ENCODE data around the gene TMEM100. TPM values are rescaled to one million over a fixed set of nuclear protein-coding genes. Genes with fewer than 3 reads are reported as not detected.

Gene TMEM100
- polyA plus RNA-seq, 3 donors: not detected

DNA sequence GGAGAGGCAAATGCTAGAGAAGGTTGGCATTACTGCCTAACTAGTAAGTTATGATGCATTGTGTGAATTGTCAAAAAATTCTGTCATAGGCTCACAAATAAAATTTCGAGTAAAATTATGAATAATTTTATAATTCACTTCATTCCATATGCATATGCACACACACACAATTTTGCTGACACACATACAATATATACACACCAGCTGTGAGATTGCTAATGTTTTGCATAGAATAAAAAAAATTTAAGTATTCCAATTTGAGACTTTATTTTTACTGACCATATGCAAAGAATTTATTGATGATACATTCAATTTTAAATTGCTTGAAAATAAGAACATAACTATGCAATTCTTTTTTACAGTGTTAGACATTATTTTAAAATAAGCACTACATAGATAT is 6.8 kb upstream of the TMEM100 start:
- Mint-ChIP-seq H3K27me3 (ENCODE audit: low read depth in 3 of 3) (peaks cover 3 to 10% (median 3%) of the 10 kb centered on the region in 3 donors), H3K27ac (no peak overlapping the region), H3K4me3 (no peak overlapping the region), H3K36me3 (no peaks in the 10 kb centered on the region), H3K9me3 (no peaks in the 10 kb centered on the region), H3K4me1 (peaks cover 12% of the 10 kb centered on the region)
- no peaks in the 10 kb centered on the region for H3K27me3 ChIP-seq (ENCODE audit: control insufficient read depth in 2 of 2, insufficient read depth in 2 of 2, low read length in 2 of 2)
- no CpG with 5 or more reads among the region's 1 CpG for WGBS (ENCODE audit: insufficient coverage)
- H2AFZ ChIP-seq (ENCODE audit: insufficient read depth, low read depth, low read length, poor library complexity, severe bottlenecking): no peak overlapping the region
- no peak for DNase-seq
- no peak overlapping the region for H3K9ac ChIP-seq (ENCODE audit: insufficient read depth, low read length, poor library complexity, severe bottlenecking)
- H3K9me3 ChIP-seq (replicated peaks in 1 of 2; ENCODE audit: control insufficient read depth in 1 of 2, insufficient read depth in 1 of 2, low read length in 2 of 2): no peaks in the 10 kb centered on the region
- TF ChIP-seq, protein P1, sequence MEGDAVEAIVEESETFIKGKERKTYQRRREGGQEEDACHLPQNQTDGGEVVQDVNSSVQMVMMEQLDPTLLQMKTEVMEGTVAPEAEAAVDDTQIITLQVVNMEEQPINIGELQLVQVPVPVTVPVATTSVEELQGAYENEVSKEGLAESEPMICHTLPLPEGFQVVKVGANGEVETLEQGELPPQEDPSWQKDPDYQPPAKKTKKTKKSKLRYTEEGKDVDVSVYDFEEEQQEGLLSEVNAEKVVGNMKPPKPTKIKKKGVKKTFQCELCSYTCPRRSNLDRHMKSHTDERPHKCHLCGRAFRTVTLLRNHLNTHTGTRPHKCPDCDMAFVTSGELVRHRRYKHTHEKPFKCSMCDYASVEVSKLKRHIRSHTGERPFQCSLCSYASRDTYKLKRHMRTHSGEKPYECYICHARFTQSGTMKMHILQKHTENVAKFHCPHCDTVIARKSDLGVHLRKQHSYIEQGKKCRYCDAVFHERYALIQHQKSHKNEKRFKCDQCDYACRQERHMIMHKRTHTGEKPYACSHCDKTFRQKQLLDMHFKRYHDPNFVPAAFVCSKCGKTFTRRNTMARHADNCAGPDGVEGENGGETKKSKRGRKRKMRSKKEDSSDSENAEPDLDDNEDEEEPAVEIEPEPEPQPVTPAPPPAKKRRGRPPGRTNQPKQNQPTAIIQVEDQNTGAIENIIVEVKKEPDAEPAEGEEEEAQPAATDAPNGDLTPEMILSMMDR (IDR thresholded peaks at IDR 0.05): no peak
- no peaks in the 10 kb centered on the region for H4K20me1 ChIP-seq (ENCODE audit: insufficient read depth, low read length)
- intact Hi-C loops (cut with micrococcal nuclease): no loop called here
- H3K27ac ChIP-seq (ENCODE audit: low read depth in 1 of 2, low read length in 2 of 2): no peak overlapping the region
- no peak overlapping the region for H3K4me3 ChIP-seq (replicated peaks in 1 of 3; ENCODE audit: low read depth in 2 of 3, low read length in 3 of 3)
- no peak overlapping the region for H3K4me2 ChIP-seq (replicated peaks; ENCODE audit: extremely low read depth, low read length, poor library complexity, severe bottlenecking)
- H3K36me3 ChIP-seq (replicated peaks in 1 of 2; ENCODE audit: control insufficient read depth in 1 of 2, insufficient read depth in 2 of 2, low read length in 2 of 2): no peaks in the 10 kb centered on the region
- no peaks in the 10 kb centered on the region for H3K79me2 ChIP-seq (ENCODE audit: insufficient read depth, low read length)
- no peaks in the 10 kb centered on the region for H3K4me1 ChIP-seq (ENCODE audit: control insufficient read depth in 1 of 2, insufficient read depth in 2 of 2, low read length in 2 of 2)

- WGBS (ENCODE audit: insufficient coverage): 93% methylated on average over 5 of the region's 5 CpGs
- H3K4me1 Mint-ChIP-seq: peaks cover 12% of the 10 kb centered on the region
- intact Hi-C loops (cut with micrococcal nuclease): no loop called here
Measured at GRCh38 chr17:55728833-55729232, 6.2 kb upstream of the TMEM100 start.

More at GRCh38 chr17:55728833-55729232, 6.2 kb upstream of the TMEM100 start:
- no peaks in the 10 kb centered on the region for H3K4me1 ChIP-seq (ENCODE audit: control insufficient read depth in 1 of 2, insufficient read depth in 2 of 2, low read length in 2 of 2)
- no peak for DNase-seq
- no peak overlapping the region for H3K4me3 Mint-ChIP-seq
- no peaks in the 10 kb centered on the region for H4K20me1 ChIP-seq (ENCODE audit: insufficient read depth, low read length)
- no peaks in the 10 kb centered on the region for H3K36me3 ChIP-seq (replicated peaks in 1 of 2; ENCODE audit: control insufficient read depth in 1 of 2, insufficient read depth in 2 of 2, low read length in 2 of 2)
- no peaks in the 10 kb centered on the region for H3K36me3 Mint-ChIP-seq
- no peak overlapping the region for H2AFZ ChIP-seq (ENCODE audit: insufficient read depth, low read depth, low read length, poor library complexity, severe bottlenecking)
- H3K4me2 ChIP-seq (replicated peaks; ENCODE audit: extremely low read depth, low read length, poor library complexity, severe bottlenecking): no peak overlapping the region
- peaks cover 3 to 8% (median 7%) of the 10 kb centered on the region in 3 donors for H3K27me3 Mint-ChIP-seq (ENCODE audit: low read depth in 3 of 3)
- H3K9me3 Mint-ChIP-seq: no peaks in the 10 kb centered on the region
- H3K27ac Mint-ChIP-seq: peak overlapping the region in 1 of 7 donors; percentile 9
- peaks cover 0 to 3% of the 10 kb centered on the region in 2 donors for H3K27me3 ChIP-seq (ENCODE audit: control insufficient read depth in 2 of 2, insufficient read depth in 2 of 2, low read length in 2 of 2)
- no peak overlapping the region for H3K4me3 ChIP-seq (replicated peaks in 1 of 3; ENCODE audit: low read depth in 2 of 3, low read length in 3 of 3)
- TF ChIP-seq, protein P1 (IDR thresholded peaks at IDR 0.05): no peak
- no peak overlapping the region for H3K9ac ChIP-seq (ENCODE audit: insufficient read depth, low read length, poor library complexity, severe bottlenecking)
- no peaks in the 10 kb centered on the region for H3K9me3 ChIP-seq (replicated peaks in 1 of 2; ENCODE audit: control insufficient read depth in 1 of 2, insufficient read depth in 1 of 2, low read length in 2 of 2)
- no peak overlapping the region for H3K27ac ChIP-seq (ENCODE audit: low read depth in 1 of 2, low read length in 2 of 2)
- no peaks in the 10 kb centered on the region for H3K79me2 ChIP-seq (ENCODE audit: insufficient read depth, low read length)

Data from CD14-positive monocyte (primary cell).